Measurements from ENCODE around the gene RASSF8.

RASSF8 gene

GRCh38 chr12:25962932-25963525, 4.5 kb downstream of the RASSF8 start:
- no peak for DNase-seq (ENCODE audit: low read depth in 2 of 2)

- DNase-seq (ENCODE audit: low read depth in 2 of 2) = no peak
Measured at GRCh38 chr12:25965682-25966081, 7.2 kb downstream of the RASSF8 start.

- DNase-seq (ENCODE audit: low read depth in 2 of 2) = no peak
Measured at GRCh38 chr12:25970082-25970481, 11.6 kb downstream of the RASSF8 start.

GRCh38 chr12:25970916-25971653, 12.6 kb downstream of the RASSF8 start:
- DNase-seq (ENCODE audit: low read depth in 2 of 2) = no peak

DNA sequence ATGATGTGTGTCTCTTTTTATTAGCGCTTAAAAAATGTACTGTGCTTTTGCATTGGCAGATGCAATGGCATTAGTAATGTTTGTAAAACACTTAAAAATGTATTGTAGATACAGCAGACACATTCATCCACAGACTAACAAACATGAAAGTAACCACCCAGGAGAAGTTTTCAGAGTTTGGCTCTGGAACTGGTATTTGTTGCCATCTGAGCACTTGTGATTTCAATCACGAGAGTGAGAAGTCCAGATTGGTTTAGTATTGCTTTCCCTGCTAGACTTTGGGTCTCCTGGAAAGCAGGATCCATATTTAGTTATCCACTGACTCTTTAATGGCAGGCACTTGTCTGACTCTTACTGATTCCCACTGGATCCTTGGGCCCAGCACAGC, 13.2 kb downstream of the RASSF8 start:
- DNase-seq (ENCODE audit: low read depth in 2 of 2) = no peak

- DNase-seq (ENCODE audit: low read depth in 2 of 2) = no peak
Measured at GRCh38 chr12:25972783-25973182, 14.3 kb downstream of the RASSF8 start.

GRCh38 chr12:25975179-25975578, 16.7 kb downstream of the RASSF8 start:
- no peak for DNase-seq (ENCODE audit: low read depth in 2 of 2)

- DNase-seq (ENCODE audit: low read depth in 2 of 2) = no peak
Measured at GRCh38 chr12:25975682-25976081, 17.2 kb downstream of the RASSF8 start.

DNA sequence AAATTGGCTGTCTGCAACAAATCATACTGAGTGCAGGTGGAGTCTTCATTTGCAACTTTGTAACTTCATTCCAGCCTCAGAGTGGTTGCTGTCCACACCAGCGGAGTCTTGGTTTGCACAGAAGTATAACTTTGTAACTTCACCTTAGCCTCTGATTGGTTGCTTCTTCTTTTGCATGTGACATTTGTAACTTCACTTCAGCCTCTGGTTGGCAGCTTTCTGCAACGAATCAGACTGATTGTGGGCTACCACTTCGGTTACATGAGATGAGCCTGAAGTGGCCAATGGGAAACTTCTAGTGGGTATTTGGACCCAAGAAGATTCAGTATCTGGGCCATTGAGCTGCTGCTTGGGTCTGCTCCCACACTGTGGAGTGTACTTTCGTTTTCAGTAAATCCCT, 17.8 kb downstream of the RASSF8 start:
- DNase-seq (ENCODE audit: low read depth in 2 of 2) = no peak

DNA sequence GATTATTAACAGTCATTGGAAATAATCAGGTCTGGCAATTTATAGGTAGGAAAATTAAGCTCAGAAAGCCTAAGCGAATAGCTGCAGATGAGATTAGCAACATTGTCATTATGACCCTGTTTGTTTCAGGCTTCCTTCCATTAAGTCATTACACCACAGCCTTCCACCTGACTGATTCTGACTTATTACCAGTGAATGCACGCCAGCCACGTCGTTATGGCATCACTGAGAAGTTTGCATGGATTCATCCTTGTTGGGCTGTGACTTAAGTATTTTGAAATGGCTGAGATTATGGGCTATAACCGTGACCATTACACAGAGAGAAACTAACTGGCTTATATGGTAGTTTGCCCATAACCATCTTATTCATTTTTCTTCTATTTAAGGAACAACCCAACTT, 18.6 kb downstream of the RASSF8 start:
- DNase-seq (ENCODE audit: low read depth in 2 of 2) = no peak

- no peak for DNase-seq (ENCODE audit: low read depth in 2 of 2)
Measured at GRCh38 chr12:25979059-25979458, 20.6 kb downstream of the RASSF8 start.

DNA sequence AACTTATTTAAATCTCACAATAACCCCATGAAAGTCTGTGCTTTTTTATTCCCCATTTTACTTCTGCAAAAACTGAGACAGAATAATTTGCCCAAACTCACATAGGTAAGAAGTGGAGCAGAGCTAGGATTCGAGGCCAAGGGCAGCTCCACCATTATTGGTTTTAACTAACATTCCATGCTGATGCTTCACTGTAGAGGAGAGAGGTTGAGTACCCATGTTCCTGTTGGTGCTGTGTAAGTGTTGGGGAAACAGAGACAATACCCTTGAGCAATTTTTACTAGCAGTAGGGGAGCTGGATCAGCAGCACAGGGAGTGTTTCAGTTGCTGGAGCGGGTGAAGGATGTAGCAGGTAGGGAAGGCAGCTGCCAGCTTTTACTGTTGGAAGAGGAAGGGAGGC, 21.1 kb downstream of the RASSF8 start:
- DNase-seq (ENCODE audit: low read depth in 2 of 2) = no peak

DNA sequence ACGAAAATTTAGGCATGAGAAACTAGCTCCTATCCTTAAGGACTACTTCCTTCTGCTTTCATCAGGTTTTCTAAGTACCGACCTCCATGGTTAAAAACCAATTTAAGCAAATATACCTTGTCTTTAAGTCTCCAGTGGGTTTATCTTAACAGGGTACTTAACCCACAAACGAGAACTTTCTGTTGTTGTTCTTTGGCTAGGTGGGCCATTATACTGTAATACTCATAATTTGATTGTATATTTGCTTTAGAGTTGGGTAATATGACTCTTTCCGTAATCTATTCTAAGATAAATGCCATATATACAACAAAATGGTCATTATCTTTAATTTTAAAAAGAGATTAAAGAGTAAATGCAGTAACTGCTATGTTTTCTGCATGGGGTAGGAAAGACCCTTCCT, 21.6 kb downstream of the RASSF8 start:
- DNase-seq (ENCODE audit: low read depth in 2 of 2) = no peak

DNA sequence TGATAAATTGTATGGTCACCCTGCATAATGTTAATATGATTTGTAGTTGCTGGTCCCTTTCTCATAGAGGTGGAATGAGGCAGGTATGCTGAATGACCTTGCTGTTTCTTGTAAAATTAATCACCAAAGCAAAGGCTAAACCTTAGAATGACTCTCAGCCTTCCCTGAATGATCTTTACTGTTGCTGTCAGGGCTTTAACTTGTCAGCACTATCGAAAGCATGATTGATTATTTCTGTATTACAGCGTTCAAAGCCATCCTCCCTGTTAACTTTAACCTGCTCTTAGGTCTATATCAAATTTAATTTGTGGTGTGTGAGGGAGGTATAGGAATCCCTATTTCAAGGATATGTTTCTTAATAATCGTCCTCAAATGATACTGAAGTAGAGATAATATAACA, 23.1 kb downstream of the RASSF8 start:
- DNase-seq (ENCODE audit: low read depth in 2 of 2) = no peak

DNA sequence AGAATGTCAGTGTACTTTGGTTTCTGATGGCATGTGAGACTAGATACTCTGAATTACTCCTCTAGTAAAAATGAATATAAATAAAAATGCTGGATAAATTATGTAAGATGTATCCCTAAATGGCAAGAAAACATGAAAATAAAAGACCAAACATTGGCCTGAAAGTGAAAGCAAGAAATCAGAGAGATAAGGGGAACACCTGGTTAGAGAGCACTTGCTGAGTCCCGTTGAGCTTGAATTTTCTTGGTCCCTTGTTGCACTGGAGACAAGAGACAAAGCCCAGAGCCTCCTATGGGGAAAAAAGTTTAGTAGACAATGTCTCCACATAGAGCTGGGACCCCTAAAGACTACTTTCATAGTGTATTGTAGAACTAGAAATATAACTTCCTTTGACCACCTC, 23.9 kb downstream of the RASSF8 start:
- no peak for DNase-seq (ENCODE audit: low read depth in 2 of 2)

DNA sequence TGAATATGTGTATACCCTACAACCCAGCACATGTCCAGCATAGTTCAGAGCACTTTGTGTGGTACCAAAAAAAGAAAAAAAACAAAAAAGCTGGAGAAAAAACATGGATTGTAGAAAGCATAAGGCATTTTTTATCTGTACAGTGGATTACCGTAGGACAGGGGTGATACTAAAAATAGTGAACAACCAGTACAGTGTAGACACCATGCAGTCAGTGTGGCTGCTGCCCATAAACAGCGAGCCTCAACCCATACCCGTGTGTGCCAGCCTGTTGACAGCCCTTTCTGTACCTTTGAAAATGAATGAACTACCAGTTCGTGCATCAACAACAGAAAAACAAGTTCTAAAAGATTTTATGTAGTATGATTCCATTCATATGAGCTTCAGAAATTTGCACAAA, 25.1 kb downstream of the RASSF8 start:
- no peak for DNase-seq (ENCODE audit: low read depth in 2 of 2)

GRCh38 chr12:25984759-25985158, 26.3 kb downstream of the RASSF8 start:
- no peak for DNase-seq (ENCODE audit: low read depth in 2 of 2)

- no peak for DNase-seq (ENCODE audit: low read depth in 2 of 2)
Measured at GRCh38 chr12:25985316-25986175, 27.1 kb downstream of the RASSF8 start.

DNA sequence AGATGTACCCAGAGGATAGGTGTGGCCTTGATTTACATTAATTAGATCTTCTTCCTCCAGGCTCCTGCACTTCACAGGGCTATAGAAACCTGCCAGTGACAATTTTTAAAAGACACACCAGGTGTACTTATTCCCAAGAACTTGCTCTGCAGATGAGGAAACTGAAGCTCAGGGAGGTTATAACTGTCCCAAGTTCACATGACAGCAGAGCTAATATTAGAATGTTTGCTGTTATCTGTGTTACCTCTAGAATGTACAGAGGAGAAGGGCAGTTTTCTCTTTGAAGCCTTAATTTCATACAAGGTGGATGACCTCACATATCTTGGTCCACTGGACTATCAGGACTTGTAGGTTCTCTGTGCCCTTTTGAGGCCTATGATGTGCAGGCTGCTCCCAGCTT, 27.7 kb downstream of the RASSF8 start:
- DNase-seq (ENCODE audit: low read depth in 2 of 2) = no peak

- no peak for DNase-seq (ENCODE audit: low read depth in 2 of 2)
Measured at GRCh38 chr12:25988505-25988904, 30.0 kb downstream of the RASSF8 start.

GRCh38 chr12:25990495-25990894, 32.0 kb downstream of the RASSF8 start:
- no peak for DNase-seq (ENCODE audit: low read depth in 2 of 2)

DNA sequence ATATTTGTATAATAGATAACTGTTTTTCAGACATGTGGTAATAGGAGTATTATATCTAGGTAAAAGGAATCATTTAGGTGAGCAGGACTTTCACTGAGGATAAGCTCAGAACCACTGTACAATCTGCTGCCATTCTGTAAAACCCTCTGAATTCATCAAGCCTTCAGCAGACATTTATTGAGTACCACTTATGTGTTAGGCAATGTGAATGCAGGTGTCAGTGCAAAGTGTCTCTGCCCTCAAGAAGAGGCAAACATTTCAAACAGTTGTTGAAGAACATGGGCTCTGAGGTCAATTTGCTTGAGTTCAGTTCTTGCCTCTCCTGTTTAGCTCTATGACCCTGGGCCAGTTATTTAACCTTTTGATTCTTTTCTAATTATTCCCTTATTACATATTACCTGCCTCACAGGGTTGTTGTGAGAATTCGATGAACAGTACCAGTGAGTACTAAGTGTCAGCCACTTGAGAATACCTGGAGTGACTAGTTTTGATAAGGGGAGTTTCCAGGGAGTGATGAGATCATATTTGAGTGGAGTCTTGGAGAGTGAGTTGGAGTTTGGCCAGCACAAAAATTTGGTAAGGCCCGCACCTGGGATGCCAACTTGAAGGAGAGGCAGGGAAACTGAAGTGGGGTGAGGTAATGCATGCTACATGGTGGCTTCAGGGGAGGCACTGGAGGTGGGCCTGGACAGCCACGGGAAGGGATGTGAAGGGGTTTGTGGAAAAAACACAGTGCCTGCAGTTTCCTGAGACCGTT, 33.7 kb downstream of the RASSF8 start:
- DNase-seq (ENCODE audit: low read depth in 2 of 2) = no peak

Data from stimulated activated CD8-positive, alpha-beta memory T cell treated with anti-CD3 and anti-CD28 coated beads, Interleukin-7, amount 100 ng/mL, for 4 hours (primary cell).